Stimulated activated naive CD8-positive, alpha-beta T cell treated with anti-CD3 and anti-CD28 coated beads, Interleukin-15, amount 100 ng/mL, for 72 hours (primary cell): ENCODE data around the gene ARPP19.
A peak's percentile ranks its signal among the peaks of the same experiment; 100 is the strongest.
"Not testable (repeated sequence)": the region's sequence is repeated elsewhere in the genome, so short reads cannot be mapped to it uniquely, and the experiment has no call there.

Source experiments
- ATAC-seq: fragments of 150-1000 bp; cut with Tn5 transposase; 2 replicates; pipeline ENCODE4 v1.10.0; 2021; ENCODE audit warnings: mild to moderate bottlenecking, moderate library complexity
- DNase-seq, 2 donors: peaks; one replicate each; pipeline ENCODE4 v3.0.0; 2021 to 2022
- H3K27ac Mint-ChIP-seq, 2 donors: one replicate each; pipeline ENCODE4 v1.8.0; 2022; ENCODE audit warnings: mild to moderate bottlenecking in 2 of 2, mixed read lengths in 2 of 2, moderate library complexity in 2 of 2
- H3K27me3 Mint-ChIP-seq: one replicate; pipeline ENCODE4 v1.8.0; 2022; ENCODE audit warnings: mixed read lengths
- H3K4me1 Mint-ChIP-seq: one replicate; pipeline ENCODE4 v1.8.0; 2022; ENCODE audit warnings: mild to moderate bottlenecking, mixed read lengths
- H3K4me3 Mint-ChIP-seq, 2 donors: one replicate each; pipeline ENCODE4 v1.8.0; 2022; ENCODE audit warnings: mild to moderate bottlenecking in 2 of 2, mixed read lengths in 2 of 2, moderate library complexity in 1 of 2
- H3K9me3 Mint-ChIP-seq, 2 donors: one replicate each; pipeline ENCODE4 v1.8.0; 2022; ENCODE audit warnings: mixed read lengths in 2 of 2

The ARPP19 gene

GRCh38 chr15:52568601-52569585 is at the start of gene ARPP19:
ARPP19 (minus strand) TSS chr15:52569030; CDS start chr15:52568892, 138 bp downstream.
- H3K9me3 Mint-ChIP-seq, result no peaks in the 10 kb centered on the region
- peak; percentile 80 to 84 for DNase-seq
- H3K27me3 Mint-ChIP-seq, result no peaks in the 10 kb centered on the region
- H3K4me3 Mint-ChIP-seq, result peak within 1 kb of the TSS; percentile 77 to 92
- peaks cover 34% of the 10 kb centered on the region for H3K4me1 Mint-ChIP-seq
- peak; percentile 86 for ATAC-seq
- H3K27ac Mint-ChIP-seq, result peak within 1 kb of the TSS; percentile 99 to 100

- Mint-ChIP-seq H3K27ac (no peak overlapping the region), H3K4me1 (peaks cover 5% of the 10 kb centered on the region)
- ATAC-seq, result no peak
These were observed 48.2 kb upstream of the ARPP19 start for GRCh38 chr15:52617026-52617425.

GRCh38 chr15:52615302-52615701 is 46.5 kb upstream of the ARPP19 start:
- H3K27me3 Mint-ChIP-seq, result no peaks in the 10 kb centered on the region
- no peak for ATAC-seq

More at GRCh38 chr15:52617026-52617425, 48.2 kb upstream of the ARPP19 start:
- no peaks in the 10 kb centered on the region for H3K9me3 Mint-ChIP-seq
- H3K4me3 Mint-ChIP-seq, result no peak overlapping the region
- no peaks in the 10 kb centered on the region for H3K27me3 Mint-ChIP-seq
- no peak for DNase-seq

GRCh38 chr15:52609593-52609992 is 40.8 kb upstream of the ARPP19 start:
- no peaks in the 10 kb centered on the region for H3K9me3 Mint-ChIP-seq
- no peaks in the 10 kb centered on the region for H3K27me3 Mint-ChIP-seq
- DNase-seq, result no peak
- no peaks in the 10 kb centered on the region for H3K4me1 Mint-ChIP-seq
- no peak overlapping the region for H3K4me3 Mint-ChIP-seq
- ATAC-seq, result no peak
- H3K27ac Mint-ChIP-seq, result no peak overlapping the region

More at GRCh38 chr15:52615302-52615701, 46.5 kb upstream of the ARPP19 start:
- DNase-seq, result no peak
- no peak overlapping the region for H3K4me3 Mint-ChIP-seq
- peaks cover 3% of the 10 kb centered on the region for H3K4me1 Mint-ChIP-seq
- no peak overlapping the region for H3K27ac Mint-ChIP-seq
- H3K9me3 Mint-ChIP-seq, result no peaks in the 10 kb centered on the region

- H3K9me3 Mint-ChIP-seq, result no peaks in the 10 kb centered on the region
- no peaks in the 10 kb centered on the region for H3K27me3 Mint-ChIP-seq
- H3K27ac Mint-ChIP-seq, result no peak overlapping the region
- ATAC-seq (no peak), DNase-seq (no peak)
- H3K4me1 Mint-ChIP-seq, result no peaks in the 10 kb centered on the region
- H3K4me3 Mint-ChIP-seq, result no peak overlapping the region
These were observed 15.6 kb upstream of the ARPP19 start for GRCh38 chr15:52584414-52584813.

- Mint-ChIP-seq H3K27ac (no peak overlapping the region), H3K9me3 (no peaks in the 10 kb centered on the region), H3K4me3 (no peak overlapping the region), H3K27me3 (no peaks in the 10 kb centered on the region), H3K4me1 (no peaks in the 10 kb centered on the region)
- DNase-seq (no peak), ATAC-seq (no peak)
These were observed 11.0 kb upstream of the ARPP19 start for GRCh38 chr15:52579852-52580251.

- DNase-seq (no peak), ATAC-seq (no peak)
- H3K27me3 Mint-ChIP-seq, result no peaks in the 10 kb centered on the region
- no peaks in the 10 kb centered on the region for H3K4me1 Mint-ChIP-seq
- no peak overlapping the region for H3K27ac Mint-ChIP-seq
- no peak overlapping the region for H3K4me3 Mint-ChIP-seq
- no peaks in the 10 kb centered on the region for H3K9me3 Mint-ChIP-seq
These were observed 7.9 kb upstream of the ARPP19 start for GRCh38 chr15:52576692-52577091.

GRCh38 chr15:52575573-52575972 is 6.7 kb upstream of the ARPP19 start:
- H3K4me3 Mint-ChIP-seq, H3K9me3 Mint-ChIP-seq, DNase-seq, H3K27me3 Mint-ChIP-seq, H3K4me1 Mint-ChIP-seq, H3K27ac Mint-ChIP-seq, ATAC-seq: not testable (repeated sequence)

GRCh38 chr15:52575072-52575471 is 6.2 kb upstream of the ARPP19 start:
- Mint-ChIP-seq H3K9me3 (no peaks in the 10 kb centered on the region), H3K27me3 (no peaks in the 10 kb centered on the region), H3K4me3 (no peak overlapping the region), H3K27ac (no peak overlapping the region), H3K4me1 (no peaks in the 10 kb centered on the region)
- ATAC-seq (no peak), DNase-seq (no peak)

- H3K27ac Mint-ChIP-seq, DNase-seq, H3K27me3 Mint-ChIP-seq, H3K9me3 Mint-ChIP-seq, H3K4me3 Mint-ChIP-seq, ATAC-seq, H3K4me1 Mint-ChIP-seq: not testable (repeated sequence)
These were observed 5.8 kb upstream of the ARPP19 start for GRCh38 chr15:52574623-52575022.

- ATAC-seq (peak; percentile 65), DNase-seq (peak; percentile 40 to 59)
- peaks cover 36% of the 10 kb centered on the region for H3K4me1 Mint-ChIP-seq
- H3K4me3 Mint-ChIP-seq, result peak overlapping the region; percentile 77 to 92
- H3K27me3 Mint-ChIP-seq, result no peaks in the 10 kb centered on the region
- H3K27ac Mint-ChIP-seq, result peak overlapping the region; percentile 99 to 100
- no peaks in the 10 kb centered on the region for H3K9me3 Mint-ChIP-seq
These were observed 794 bp downstream of the ARPP19 start for GRCh38 chr15:52567871-52568600.

GRCh38 chr15:52566889-52567288 is 1.9 kb downstream of the ARPP19 start:
- Mint-ChIP-seq H3K27me3 (no peaks in the 10 kb centered on the region), H3K4me1 (peaks cover 46% of the 10 kb centered on the region), H3K9me3 (no peaks in the 10 kb centered on the region), H3K27ac (no peak overlapping the region), H3K4me3 (peak overlapping the region; percentile 77 to 92)
- DNase-seq (no peak), ATAC-seq (no peak)

- H3K27me3 Mint-ChIP-seq, H3K9me3 Mint-ChIP-seq, DNase-seq, ATAC-seq: not testable (repeated sequence)
- Mint-ChIP-seq H3K4me3 (peak overlapping the region; percentile 26 to 54), H3K4me1 (peaks cover 58% of the 10 kb centered on the region), H3K27ac (peak overlapping the region in 1 of 2 donors; percentile 48)
These were observed 3.1 kb downstream of the ARPP19 start for GRCh38 chr15:52565417-52566358.

GRCh38 chr15:52563501-52564060 is 5.2 kb downstream of the ARPP19 start:
- H3K27ac Mint-ChIP-seq, result no peak overlapping the region

GRCh38 chr15:52559575-52559974 is 9.3 kb downstream of the ARPP19 start:
- no peaks in the 10 kb centered on the region for H3K27me3 Mint-ChIP-seq
- DNase-seq (peak in 1 of 2 donors; percentile 36), ATAC-seq (peak; percentile 85)
- H3K4me1 Mint-ChIP-seq, result peaks cover 62% of the 10 kb centered on the region
- H3K9me3 Mint-ChIP-seq, result no peaks in the 10 kb centered on the region
- H3K27ac Mint-ChIP-seq, result peak overlapping the region in 1 of 2 donors; percentile 41
- H3K4me3 Mint-ChIP-seq, result peak overlapping the region in 1 of 2 donors; percentile 49

More at GRCh38 chr15:52563501-52564060, 5.2 kb downstream of the ARPP19 start:
- DNase-seq (no peak), ATAC-seq (no peak)
- Mint-ChIP-seq H3K4me3 (no peak overlapping the region), H3K27me3 (no peaks in the 10 kb centered on the region), H3K4me1 (peaks cover 71% of the 10 kb centered on the region), H3K9me3 (no peaks in the 10 kb centered on the region)
